HUDEP-2 (cell line): Measurements from ENCODE around the gene BCL11B.

Source experiments
- DNase-seq, 76 experiments: peaks; one replicate each; lab custom pipeline; 2025; ENCODE audit not compliant: unreplicated experiment in 76 of 76; lab: John Stamatoyannopoulos, UW

BCL11B gene

GRCh38 chr14:99169776-99170356 is 102.1 kb downstream of the BCL11B start:
- DNase-seq = no peak

- no peak for DNase-seq
These were observed 103.7 kb downstream of the BCL11B start for GRCh38 chr14:99168330-99168729.

- no peak for DNase-seq
These were observed 105.5 kb downstream of the BCL11B start for GRCh38 chr14:99166506-99166905.

- DNase-seq = no peak
These were observed 107.3 kb downstream of the BCL11B start for GRCh38 chr14:99164712-99165111.

GRCh38 chr14:99163446-99163845 is 108.6 kb downstream of the BCL11B start:
- DNase-seq = no peak

- no peak for DNase-seq
These were observed 112.4 kb downstream of the BCL11B start for GRCh38 chr14:99159341-99160340.

GRCh38 chr14:99158646-99159165 is 113.3 kb downstream of the BCL11B start:
- DNase-seq = no peak

GRCh38 chr14:99158150-99158549 is 113.8 kb downstream of the BCL11B start:
- no peak for DNase-seq

- DNase-seq = no peak
These were observed 114.3 kb downstream of the BCL11B start for GRCh38 chr14:99157676-99158075.

- no peak for DNase-seq
These were observed 114.8 kb downstream of the BCL11B start for GRCh38 chr14:99157246-99157645.

- DNase-seq = no peak
These were observed 115.2 kb downstream of the BCL11B start for GRCh38 chr14:99156814-99157213.

- no peak for DNase-seq
These were observed 115.9 kb downstream of the BCL11B start for GRCh38 chr14:99156090-99156425.

- no peak for DNase-seq
These were observed 116.6 kb downstream of the BCL11B start for GRCh38 chr14:99155173-99156089.

- no peak for DNase-seq
These were observed 121.8 kb downstream of the BCL11B start for GRCh38 chr14:99150236-99150635.

GRCh38 chr14:99148861-99149610 is 123.0 kb downstream of the BCL11B start:
- no peak for DNase-seq

- no peak for DNase-seq
These were observed 123.9 kb downstream of the BCL11B start for GRCh38 chr14:99148131-99148530.

- no peak for DNase-seq
These were observed 124.6 kb downstream of the BCL11B start for GRCh38 chr14:99147366-99147740.

- no peak for DNase-seq
These were observed 125.2 kb downstream of the BCL11B start for GRCh38 chr14:99146616-99147365.

GRCh38 chr14:99145307-99145706 is 126.7 kb downstream of the BCL11B start:
- DNase-seq = no peak
